HG03575 (cell line): ENCODE results near the gene DNM1.

Source experiments
- ATAC-seq: cut with Tn5 transposase; IDR thresholded peaks from one replicate; pipeline ENCODE4 v1.9.1; 2021; ENCODE audit not compliant: unreplicated experiment, insufficient number of reproducible peaks, low FRiP score; ENCODE audit errors: extremely low read depth

Gene DNM1

GRCh38 chr9:128292009-128292408 is 88.8 kb downstream of the DNM1 start:
- ATAC-seq: no peak

- ATAC-seq: no peak
These were observed 89.9 kb downstream of the DNM1 start for GRCh38 chr9:128293091-128293490.

DNA sequence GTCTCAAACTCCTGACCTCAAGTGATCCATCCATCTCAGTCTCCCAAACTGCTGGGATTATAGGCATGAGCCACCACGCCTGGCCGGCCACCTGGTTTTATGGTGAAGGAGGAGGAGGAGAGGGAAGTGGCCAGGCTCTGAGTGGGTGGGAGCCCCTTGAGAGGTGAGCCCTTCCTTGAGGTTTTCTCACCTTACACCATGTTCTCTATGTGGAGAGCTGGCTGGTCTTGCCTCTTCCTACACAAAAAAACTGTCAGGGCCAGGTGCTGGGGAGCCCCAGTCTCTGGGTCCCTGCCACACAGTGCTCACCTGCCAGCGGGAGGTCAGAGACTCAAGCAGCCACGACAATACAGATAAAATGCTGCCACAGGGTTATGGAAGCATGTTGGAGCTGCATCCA is 91.0 kb downstream of the DNM1 start:
- no peak for ATAC-seq

GRCh38 chr9:128296340-128297220 is 93.4 kb downstream of the DNM1 start:
- no peak for ATAC-seq

DNA sequence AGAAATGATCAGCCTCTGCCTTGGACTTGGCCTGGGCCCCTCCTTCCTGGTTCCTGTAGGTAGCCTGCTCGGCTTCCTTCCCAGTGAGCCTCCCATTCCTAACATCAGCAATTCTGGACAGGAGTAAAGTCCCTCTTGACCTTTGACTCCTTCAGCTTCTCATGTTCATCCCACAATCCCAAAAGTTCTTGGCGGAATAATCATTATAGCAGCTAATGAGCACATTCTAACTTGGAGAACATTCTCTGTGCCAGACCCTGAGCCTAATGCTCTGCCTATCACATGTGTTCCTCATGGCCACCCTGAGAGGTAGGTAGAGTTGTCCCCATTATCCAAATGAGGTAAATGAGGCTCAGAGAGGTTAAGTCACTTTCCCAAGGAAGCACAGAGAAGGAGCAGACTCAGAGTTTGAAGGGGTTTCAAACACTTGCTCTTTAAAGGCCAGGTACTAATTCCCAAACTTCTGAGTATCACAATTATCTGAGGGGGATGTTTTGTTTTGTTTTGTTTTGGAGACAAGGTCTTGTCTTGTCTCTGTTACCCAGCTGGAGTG is 94.1 kb downstream of the DNM1 start:
- ATAC-seq: no peak

GRCh38 chr9:128298535-128299482 is 95.6 kb downstream of the DNM1 start:
- ATAC-seq: no peak

GRCh38 chr9:128304136-128304970 is 101.2 kb downstream of the DNM1 start:
- no peak for ATAC-seq
